ENCODE measurements around the gene ZNF516. TPM values are rescaled to one million over a fixed set of nuclear protein-coding genes. Genes with fewer than 3 reads are reported as not detected.

Gene ZNF516
- total RNA-seq, 1 donor from 2014 or later, result 19.4 TPM

DNA sequence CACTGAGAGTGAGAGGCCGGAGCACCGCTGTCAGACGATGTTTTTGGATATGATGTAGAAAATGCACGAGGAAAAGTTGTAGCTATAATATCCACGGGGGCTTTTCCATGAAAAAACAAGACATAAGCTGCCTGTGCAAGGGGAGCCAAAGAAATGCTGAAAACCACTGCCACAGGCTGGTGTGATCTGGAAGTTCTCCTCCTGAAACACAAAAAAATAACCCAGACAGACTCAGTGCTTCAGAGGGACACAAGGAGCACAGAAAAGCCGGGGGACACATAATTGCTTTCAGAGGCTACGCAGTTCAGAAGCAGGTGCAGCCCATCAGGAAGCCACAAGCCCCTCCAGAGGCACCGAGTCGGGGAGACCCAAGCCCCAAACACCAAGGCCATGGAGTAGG, 98.2 kb downstream of the ZNF516 start:
- no peak overlapping the region for H3K4me3 Mint-ChIP-seq
- no peak for DNase-seq
- peaks cover 7% of the 10 kb centered on the region for H3K4me1 Mint-ChIP-seq
- no peak overlapping the region for H3K27ac Mint-ChIP-seq
- intact Hi-C loops (cut with micrococcal nuclease), result loop anchor here (10.0 kb wide), 1 partner anchor 408 kb away; no protein-coding TSS in a partner anchor
- no peaks in the 10 kb centered on the region for H3K36me3 Mint-ChIP-seq (ENCODE audit: low read depth)
- no peak for ATAC-seq (ENCODE audit: low read depth)
- no peaks in the 10 kb centered on the region for H3K9me3 Mint-ChIP-seq
- no peaks in the 10 kb centered on the region for H3K27me3 Mint-ChIP-seq
- TF ChIP-seq, protein P1, sequence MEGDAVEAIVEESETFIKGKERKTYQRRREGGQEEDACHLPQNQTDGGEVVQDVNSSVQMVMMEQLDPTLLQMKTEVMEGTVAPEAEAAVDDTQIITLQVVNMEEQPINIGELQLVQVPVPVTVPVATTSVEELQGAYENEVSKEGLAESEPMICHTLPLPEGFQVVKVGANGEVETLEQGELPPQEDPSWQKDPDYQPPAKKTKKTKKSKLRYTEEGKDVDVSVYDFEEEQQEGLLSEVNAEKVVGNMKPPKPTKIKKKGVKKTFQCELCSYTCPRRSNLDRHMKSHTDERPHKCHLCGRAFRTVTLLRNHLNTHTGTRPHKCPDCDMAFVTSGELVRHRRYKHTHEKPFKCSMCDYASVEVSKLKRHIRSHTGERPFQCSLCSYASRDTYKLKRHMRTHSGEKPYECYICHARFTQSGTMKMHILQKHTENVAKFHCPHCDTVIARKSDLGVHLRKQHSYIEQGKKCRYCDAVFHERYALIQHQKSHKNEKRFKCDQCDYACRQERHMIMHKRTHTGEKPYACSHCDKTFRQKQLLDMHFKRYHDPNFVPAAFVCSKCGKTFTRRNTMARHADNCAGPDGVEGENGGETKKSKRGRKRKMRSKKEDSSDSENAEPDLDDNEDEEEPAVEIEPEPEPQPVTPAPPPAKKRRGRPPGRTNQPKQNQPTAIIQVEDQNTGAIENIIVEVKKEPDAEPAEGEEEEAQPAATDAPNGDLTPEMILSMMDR (IDR thresholded peaks at IDR 0.05), result no peak
- CTCF ChIA-PET, result interaction anchor here (0.9 to 6.0 kb wide), 2 partner anchors 224 to 314 kb away, joined by 3 to 137 read pairs; no protein-coding TSS in a partner anchor
- POLR2A ChIA-PET, result no interaction called here

GRCh38 chr18:76395609-76396008, 99.4 kb downstream of the ZNF516 start:
- intact Hi-C loops (cut with micrococcal nuclease), result loop anchor here (10.0 kb wide), 1 partner anchor 409 kb away; no protein-coding TSS in a partner anchor
- ATAC-seq (ENCODE audit: low read depth), result no peak
- Mint-ChIP-seq H3K27ac (no peak overlapping the region), H3K36me3 (ENCODE audit: low read depth) (no peaks in the 10 kb centered on the region), H3K4me1 (peaks cover 12% of the 10 kb centered on the region), H3K9me3 (no peaks in the 10 kb centered on the region), H3K4me3 (no peak overlapping the region), H3K27me3 (no peaks in the 10 kb centered on the region)
- DNase-seq, result no peak
- ChIA-PET POLR2A (no interaction called here), CTCF (interaction anchor here (0.8 kb wide), 1 partner anchor 314 kb away, joined by 3 read pairs; no protein-coding TSS in a partner anchor)
- TF ChIP-seq, protein P1 (IDR thresholded peaks at IDR 0.05), result no peak

GRCh38 chr18:76394780-76395476, 100.1 kb downstream of the ZNF516 start:
- POLR2A ChIA-PET, result no interaction called here
- H3K4me1 Mint-ChIP-seq, result peaks cover 15% of the 10 kb centered on the region
- TF ChIP-seq, protein P1 (IDR thresholded peaks at IDR 0.05), result no peak
- no peaks in the 10 kb centered on the region for H3K9me3 Mint-ChIP-seq
- DNase-seq, result no peak
- H3K27me3 Mint-ChIP-seq, result no peaks in the 10 kb centered on the region
- no peak overlapping the region for H3K4me3 Mint-ChIP-seq
- ATAC-seq (ENCODE audit: low read depth), result no peak
- no peaks in the 10 kb centered on the region for H3K36me3 Mint-ChIP-seq (ENCODE audit: low read depth)
- CTCF ChIA-PET, result interaction anchor here (0.8 kb wide), 1 partner anchor 315 kb away, joined by 3 read pairs; no protein-coding TSS in a partner anchor
- H3K27ac Mint-ChIP-seq, result no peak overlapping the region
- intact Hi-C loops (cut with micrococcal nuclease), result loop anchor here (10.0 kb wide), 1 partner anchor 410 kb away; no protein-coding TSS in a partner anchor

DNA sequence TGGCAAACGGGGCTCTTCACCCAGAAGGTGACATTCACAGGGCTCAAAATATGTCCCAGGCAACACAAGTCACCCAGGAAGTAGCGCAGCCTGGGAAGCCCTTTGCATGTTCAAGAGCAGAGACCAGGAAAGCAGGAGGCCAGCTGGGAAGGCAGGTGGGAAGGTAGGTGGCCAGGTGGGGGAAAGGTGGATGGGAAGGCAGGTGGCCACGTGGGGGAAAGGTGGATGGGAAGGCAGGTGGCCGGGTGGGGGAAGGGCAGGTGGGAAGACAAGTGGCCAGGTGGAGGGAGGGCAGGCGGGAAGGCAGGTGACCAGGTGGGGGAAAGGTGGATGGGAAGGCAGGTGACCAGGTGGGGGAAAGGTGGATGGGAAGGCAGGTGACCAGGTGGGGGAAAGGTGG, 102.7 kb downstream of the ZNF516 start:
- Mint-ChIP-seq H3K36me3 (ENCODE audit: low read depth) (no peaks in the 10 kb centered on the region), H3K4me1 (peaks cover 16% of the 10 kb centered on the region), H3K4me3 (no peak overlapping the region), H3K27me3 (no peaks in the 10 kb centered on the region), H3K27ac (no peak overlapping the region), H3K9me3 (no peaks in the 10 kb centered on the region)
- ATAC-seq (ENCODE audit: low read depth), result no peak
- intact Hi-C loops (cut with micrococcal nuclease), result loop anchor here (10.0 kb wide), 1 partner anchor 412 kb away; no protein-coding TSS in a partner anchor
- TF ChIP-seq, protein P1 (IDR thresholded peaks at IDR 0.05), result no peak
- DNase-seq, result no peak
- ChIA-PET CTCF (no interaction called here), POLR2A (no interaction called here)

DNA sequence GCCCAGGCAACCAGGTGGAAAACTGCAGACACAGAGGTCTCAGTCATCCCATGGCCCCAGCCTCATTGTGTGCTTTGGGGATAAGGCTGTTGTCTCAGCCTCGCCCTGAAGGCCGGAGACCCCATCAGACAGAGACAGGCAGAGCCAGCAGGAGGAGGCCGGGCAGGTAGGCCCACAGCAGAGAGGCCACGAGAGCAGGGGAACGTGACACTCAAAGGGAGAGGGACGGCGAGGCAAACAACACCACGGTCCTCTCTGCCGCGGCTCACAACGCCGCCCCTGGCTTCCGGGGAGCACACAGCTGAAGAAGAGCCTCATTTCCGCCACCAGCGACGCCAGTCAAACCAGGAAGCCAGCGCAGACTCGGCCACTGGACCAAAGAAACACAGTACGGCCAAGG, 103.3 kb downstream of the ZNF516 start:
- POLR2A ChIA-PET, result no interaction called here

More for the DNA sequence above, 103.3 kb downstream of the ZNF516 start:
- Mint-ChIP-seq H3K27ac (no peak overlapping the region), H3K27me3 (no peaks in the 10 kb centered on the region), H3K4me3 (no peak overlapping the region), H3K36me3 (ENCODE audit: low read depth) (no peaks in the 10 kb centered on the region), H3K4me1 (peaks cover 20% of the 10 kb centered on the region), H3K9me3 (no peaks in the 10 kb centered on the region)
- DNase-seq (no peak), ATAC-seq (ENCODE audit: low read depth) (no peak)
- TF ChIP-seq, protein P1 (IDR thresholded peaks at IDR 0.05), result no peak
- intact Hi-C loops (cut with micrococcal nuclease), result loop anchor here (10.0 kb wide), 1 partner anchor 413 kb away; no protein-coding TSS in a partner anchor
- CTCF ChIA-PET, result no interaction called here

Measured in activated B cell treated with CpG ODN at 0.5 μM for 24 hours (primary cell).